Choroid plexus epithelial cell (primary cell): ENCODE results near the gene TMEM9.

Source experiments
- DNase-seq: peaks from one replicate; pipeline ENCODE4 v3.0.0-alpha.2; 2010; ENCODE audit warnings: low read depth
- H3K4me3 ChIP-seq: 2 replicates; pipeline ENCODE4 v1.5.1; 2011; ENCODE audit warnings: low read depth, mild to moderate bottlenecking, control low read depth, low read length, moderate library complexity
- TF ChIP-seq, protein P1 (sequence below): conservative IDR thresholded peaks from 2 replicates; pipeline ENCODE4 v1.5.1; 2011; ENCODE audit warnings: low read depth, mild to moderate bottlenecking, control low read depth, inconsistent platforms, low read length, moderate library complexity

Gene TMEM9

GRCh38 chr1:201111156-201111555 lies 43.1 kb downstream of the TMEM9 start:
- H3K4me3 ChIP-seq = no peak overlapping the region
- TF ChIP-seq, protein P1, sequence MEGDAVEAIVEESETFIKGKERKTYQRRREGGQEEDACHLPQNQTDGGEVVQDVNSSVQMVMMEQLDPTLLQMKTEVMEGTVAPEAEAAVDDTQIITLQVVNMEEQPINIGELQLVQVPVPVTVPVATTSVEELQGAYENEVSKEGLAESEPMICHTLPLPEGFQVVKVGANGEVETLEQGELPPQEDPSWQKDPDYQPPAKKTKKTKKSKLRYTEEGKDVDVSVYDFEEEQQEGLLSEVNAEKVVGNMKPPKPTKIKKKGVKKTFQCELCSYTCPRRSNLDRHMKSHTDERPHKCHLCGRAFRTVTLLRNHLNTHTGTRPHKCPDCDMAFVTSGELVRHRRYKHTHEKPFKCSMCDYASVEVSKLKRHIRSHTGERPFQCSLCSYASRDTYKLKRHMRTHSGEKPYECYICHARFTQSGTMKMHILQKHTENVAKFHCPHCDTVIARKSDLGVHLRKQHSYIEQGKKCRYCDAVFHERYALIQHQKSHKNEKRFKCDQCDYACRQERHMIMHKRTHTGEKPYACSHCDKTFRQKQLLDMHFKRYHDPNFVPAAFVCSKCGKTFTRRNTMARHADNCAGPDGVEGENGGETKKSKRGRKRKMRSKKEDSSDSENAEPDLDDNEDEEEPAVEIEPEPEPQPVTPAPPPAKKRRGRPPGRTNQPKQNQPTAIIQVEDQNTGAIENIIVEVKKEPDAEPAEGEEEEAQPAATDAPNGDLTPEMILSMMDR = no peak
- DNase-seq = no peak

DNA sequence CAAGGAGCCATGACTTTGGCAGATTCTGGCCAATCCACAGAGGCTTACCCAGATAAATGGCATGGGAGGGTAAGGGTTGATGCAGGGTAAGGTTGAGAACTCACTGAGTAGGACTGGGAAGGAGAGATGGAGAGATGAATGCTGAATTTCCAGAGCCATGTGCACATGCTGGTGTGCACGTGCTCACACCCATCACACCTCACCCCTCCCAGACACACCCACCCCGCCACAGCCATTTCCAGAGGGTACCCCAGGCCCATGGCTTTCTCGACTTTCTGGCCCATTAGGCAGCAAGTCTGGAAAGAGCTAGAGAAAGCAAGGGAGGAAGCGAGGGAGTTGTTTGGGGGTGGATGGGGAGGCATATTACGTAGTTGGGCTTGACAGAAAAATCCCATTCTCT lies 43.7 kb downstream of the TMEM9 start:
- TF ChIP-seq, protein P1 = no peak
- no peak overlapping the region for H3K4me3 ChIP-seq
- DNase-seq = no peak

- H3K4me3 ChIP-seq = no peak overlapping the region
- TF ChIP-seq, protein P1 = no peak
- DNase-seq = no peak
These were observed 44.1 kb downstream of the TMEM9 start for GRCh38 chr1:201110138-201110537.

- no peak for DNase-seq
- no peak overlapping the region for H3K4me3 ChIP-seq
- TF ChIP-seq, protein P1 = no peak
These were observed 44.6 kb downstream of the TMEM9 start for GRCh38 chr1:201109651-201110050.

DNA sequence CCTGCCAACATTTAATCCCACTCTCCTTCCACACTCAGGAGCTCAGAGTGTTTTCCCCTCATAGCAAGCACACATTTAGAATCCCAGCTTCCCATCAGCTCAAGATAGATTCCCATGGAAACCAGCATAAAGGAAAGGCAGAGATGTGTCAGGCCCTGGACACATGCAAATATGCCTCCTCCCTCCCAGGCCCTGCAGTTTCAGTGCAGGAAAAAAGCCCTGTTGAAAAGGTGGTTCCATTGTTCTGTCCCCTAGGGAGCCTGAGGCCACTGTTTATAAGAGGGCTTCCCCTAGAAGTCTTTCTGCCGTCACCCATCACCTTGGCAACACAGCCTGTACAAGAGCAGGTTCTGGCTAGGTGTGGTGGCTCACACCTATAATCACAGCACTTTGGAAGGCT lies 45.7 kb downstream of the TMEM9 start:
- no peak for DNase-seq
- H3K4me3 ChIP-seq = no peak overlapping the region
- TF ChIP-seq, protein P1 = no peak

GRCh38 chr1:201105688-201106087 lies 48.6 kb downstream of the TMEM9 start:
- no peak overlapping the region for H3K4me3 ChIP-seq
- DNase-seq = no peak
- TF ChIP-seq, protein P1 = no peak

DNA sequence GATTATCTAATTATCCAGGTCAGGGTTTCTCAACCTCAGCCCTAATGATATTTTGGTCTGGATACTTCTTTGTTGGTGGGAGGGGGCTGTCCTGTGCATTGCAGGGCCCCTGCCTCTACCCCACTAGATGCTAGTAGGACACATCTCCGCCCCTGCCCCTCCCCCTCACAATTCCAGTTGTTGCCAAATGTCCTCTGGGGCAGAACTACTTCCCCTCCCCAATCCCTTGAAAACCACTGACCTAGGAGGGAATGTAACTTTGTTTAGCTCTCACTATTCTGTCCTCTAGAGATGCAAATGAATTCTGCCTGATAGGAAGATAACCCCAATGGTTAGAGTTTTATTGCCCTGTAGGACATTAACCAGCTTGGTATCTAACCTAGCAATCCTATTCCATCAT lies 50.1 kb downstream of the TMEM9 start:
- no peak overlapping the region for H3K4me3 ChIP-seq
- DNase-seq = no peak
- TF ChIP-seq, protein P1 = no peak
